Mesenchymal stem cell (in vitro differentiated cells and primary cell): ENCODE data around the gene RABEP2.

Experiments used
- DNase-seq: peaks from one replicate; pipeline ENCODE4 v3.0.0-alpha.2; 2013
- H2AFZ ChIP-seq: one replicate; pipeline ENCODE4 v1.6.1; 2013; ENCODE audit warnings: low read depth, mild to moderate bottlenecking, control low read depth, inconsistent platforms, low read length, moderate library complexity
- H2AK5ac ChIP-seq: 2 replicates; pipeline ENCODE4 v1.6.1; 2013; ENCODE audit warnings: low read length, moderate library complexity, mild to moderate bottlenecking, inconsistent platforms; ENCODE audit not compliant: severe bottlenecking
- H2BK120ac ChIP-seq: one replicate; pipeline ENCODE4 v1.6.1; 2013; ENCODE audit warnings: low read depth, mild to moderate bottlenecking, inconsistent platforms, low read length, moderate library complexity
- H2BK12ac ChIP-seq, 2 experiments: one replicate each; pipeline ENCODE4 v1.6.1; 2013; ENCODE audit warnings: inconsistent platforms in 2 of 2, low read length in 2 of 2, mild to moderate bottlenecking in 2 of 2, moderate library complexity in 2 of 2, control low read depth in 1 of 2
- H2BK15ac ChIP-seq: one replicate; pipeline ENCODE4 v1.6.1; 2013; ENCODE audit warnings: mild to moderate bottlenecking, low read depth, inconsistent platforms; ENCODE audit not compliant: poor library complexity, severe bottlenecking
- H2BK5ac ChIP-seq: 2 replicates; pipeline ENCODE4 v1.6.1; 2013; ENCODE audit warnings: low read depth, mild to moderate bottlenecking, low read length, control low read depth, inconsistent platforms; ENCODE audit not compliant: poor library complexity, severe bottlenecking
- H3K14ac ChIP-seq, 2 experiments: one replicate each; pipeline ENCODE4 v1.6.1; 2013; ENCODE audit warnings: inconsistent platforms in 2 of 2, low read length in 2 of 2, control low read depth in 1 of 2, mild to moderate bottlenecking in 1 of 2, moderate library complexity in 1 of 2
- H3K18ac ChIP-seq, 2 experiments: one replicate each; pipeline ENCODE4 v1.6.1; 2013; ENCODE audit warnings: inconsistent platforms in 2 of 2, low read length in 2 of 2, control low read depth in 1 of 2, low read depth in 1 of 2, mild to moderate bottlenecking in 1 of 2
- H3K23ac ChIP-seq, 2 experiments: one replicate each; pipeline ENCODE4 v1.6.1; 2013; ENCODE audit warnings: inconsistent platforms in 2 of 2, low read length in 2 of 2, mild to moderate bottlenecking in 2 of 2, moderate library complexity in 2 of 2, control low read depth in 1 of 2
- H3K27ac ChIP-seq: 2 replicates; pipeline ENCODE4 v1.5.1; 2013; ENCODE audit warnings: mild to moderate bottlenecking, moderate library complexity, low read length, control low read depth, inconsistent platforms; ENCODE audit not compliant: poor library complexity, severe bottlenecking
- H3K27me3 ChIP-seq, 2 experiments: 2 replicates each; pipeline versions ENCODE4 v1.6.1 to v1.7.0; 2013; ENCODE audit warnings: low read length in 2 of 2, mild to moderate bottlenecking in 2 of 2, moderate library complexity in 2 of 2, control low read depth in 1 of 2, inconsistent platforms in 1 of 2; ENCODE audit not compliant: control insufficient read depth in 1 of 2, insufficient read depth in 1 of 2
- H3K36me3 ChIP-seq, 2 experiments: 2 replicates each; pipeline versions ENCODE4 v1.6.1 to v1.7.0; 2013; ENCODE audit warnings: low read length in 2 of 2, control low read depth in 1 of 2, inconsistent platforms in 1 of 2, low read depth in 1 of 2, mild to moderate bottlenecking in 1 of 2; ENCODE audit not compliant: insufficient read depth in 2 of 2, control insufficient read depth in 1 of 2
- H3K4ac ChIP-seq, 2 experiments: one replicate each; pipeline ENCODE4 v1.6.1; 2013; ENCODE audit warnings: inconsistent platforms in 2 of 2, low read length in 2 of 2, mild to moderate bottlenecking in 2 of 2, moderate library complexity in 2 of 2, control low read depth in 1 of 2, low read depth in 1 of 2
- H3K4me1 ChIP-seq: 2 replicates; pipeline ENCODE4 v1.6.1; 2013; ENCODE audit warnings: low read depth, low read length, control low read depth; ENCODE audit not compliant: control insufficient read depth, insufficient read depth
- H3K4me2 ChIP-seq: 2 replicates; pipeline ENCODE4 v1.6.1; 2013; ENCODE audit warnings: low read length, mild to moderate bottlenecking, inconsistent platforms; ENCODE audit not compliant: poor library complexity, severe bottlenecking
- H3K4me3 ChIP-seq, 2 experiments: 2 replicates each; pipeline versions ENCODE4 v1.5.1 to v1.7.0; 2013; ENCODE audit warnings: low read length in 2 of 2, mild to moderate bottlenecking in 2 of 2, control low read depth in 1 of 2, low read depth in 1 of 2; ENCODE audit not compliant: insufficient read depth in 1 of 2
- H3K79me1 ChIP-seq: replicated peaks from 2 replicates; pipeline ENCODE4 v1.6.1; 2013; ENCODE audit warnings: mild to moderate bottlenecking, control low read depth, low read length, inconsistent platforms; ENCODE audit not compliant: poor library complexity, severe bottlenecking
- H3K9ac ChIP-seq: 2 replicates; pipeline ENCODE4 v1.7.0; 2013; ENCODE audit warnings: mild to moderate bottlenecking, low read length, moderate library complexity
- H3K9me3 ChIP-seq: 2 replicates; pipeline ENCODE4 v1.7.0; 2013; ENCODE audit warnings: mild to moderate bottlenecking, low read length; ENCODE audit not compliant: control insufficient read depth
- H4K8ac ChIP-seq: one replicate; pipeline ENCODE4 v1.6.1; 2013; ENCODE audit warnings: inconsistent platforms, mild to moderate bottlenecking, low read length, moderate library complexity
- H4K91ac ChIP-seq: one replicate; pipeline ENCODE4 v1.6.1; 2013; ENCODE audit warnings: mild to moderate bottlenecking, low read length, inconsistent platforms
- WGBS: methylation state at CpG from one replicate; pipeline ENCODE4 v1.1.7; 2013; ENCODE audit warnings: mixed read lengths; 5-methylcytosine and 5-hydroxymethylcytosine counted together

RABEP2 gene

GRCh38 chr16:28863929-28864793 lies 60.9 kb downstream of the RABEP2 start:
- Histone ChIP-seq H3K4me2 (peak overlapping the region; percentile 88), H3K4me1 (peaks cover 17% of the 10 kb centered on the region), H3K14ac (peak overlapping the region in 1 of 2 experiments; percentile 85), H4K8ac (peak overlapping the region; percentile 100), H3K36me3 (peaks cover 25 to 34% of the 10 kb centered on the region in 2 experiments), H3K4ac (peak overlapping the region; percentile 77 to 87), H2BK5ac (no peak overlapping the region), H3K27ac (peak overlapping the region; percentile 52), H2AFZ (peak overlapping the region; percentile 29), H2AK5ac (peak overlapping the region; percentile 48), H3K9ac (peak overlapping the region; percentile 98), H3K18ac (peak overlapping the region; percentile 71 to 95), H2BK120ac (peak overlapping the region; percentile 88), H2BK15ac (peak overlapping the region; percentile 38), H4K91ac (peak overlapping the region; percentile 80), H3K9me3 (no peaks in the 10 kb centered on the region), H3K4me3 (peak overlapping the region; percentile 91 to 98), H2BK12ac (peak overlapping the region in 1 of 2 experiments; percentile 68), H3K23ac (peak overlapping the region in 1 of 2 experiments; percentile 46), H3K79me1 (peaks cover 25% of the 10 kb centered on the region), H3K27me3 (no peaks in the 10 kb centered on the region)
- peak; percentile 63 for DNase-seq
- 4% methylated on average over 31 of the region's 42 CpGs for WGBS

- Histone ChIP-seq H2BK15ac (no peak overlapping the region), H3K27me3 (no peaks in the 10 kb centered on the region), H2AK5ac (no peak overlapping the region), H2BK12ac (no peak overlapping the region), H2AFZ (no peak overlapping the region), H3K36me3 (peaks cover 5 to 7% of the 10 kb centered on the region in 2 experiments), H3K79me1 (peaks cover 15% of the 10 kb centered on the region), H3K4me1 (peaks cover 9% of the 10 kb centered on the region), H2BK120ac (no peak overlapping the region), H2BK5ac (no peak overlapping the region), H3K9ac (no peak overlapping the region), H3K9me3 (no peaks in the 10 kb centered on the region), H4K91ac (no peak overlapping the region), H3K4me2 (no peak overlapping the region), H4K8ac (no peak overlapping the region), H3K4ac (no peak overlapping the region), H3K4me3 (no peak overlapping the region), H3K27ac (no peak overlapping the region), H3K23ac (no peak overlapping the region), H3K14ac (no peak overlapping the region), H3K18ac (no peak overlapping the region)
- 78% methylated on average over 4 of the region's 4 CpGs for WGBS
- DNase-seq = no peak
Observed at GRCh38 chr16:28859326-28859725, 65.7 kb downstream of the RABEP2 start.

- H3K23ac ChIP-seq = no peak overlapping the region
- WGBS = 95% methylated on average over 8 of the region's 8 CpGs
- DNase-seq = no peak
Observed at GRCh38 chr16:28858421-28858820, 66.6 kb downstream of the RABEP2 start.

More at GRCh38 chr16:28858421-28858820, 66.6 kb downstream of the RABEP2 start:
- no peak overlapping the region for H3K27ac ChIP-seq
- H3K27me3 ChIP-seq = no peaks in the 10 kb centered on the region
- H2AFZ ChIP-seq = no peak overlapping the region
- H2AK5ac ChIP-seq = no peak overlapping the region
- no peak overlapping the region for H3K4ac ChIP-seq
- no peak overlapping the region for H3K4me3 ChIP-seq
- H3K14ac ChIP-seq = no peak overlapping the region
- peaks cover 15% of the 10 kb centered on the region for H3K79me1 ChIP-seq
- peaks cover 9% of the 10 kb centered on the region for H3K4me1 ChIP-seq
- no peak overlapping the region for H2BK12ac ChIP-seq
- H4K91ac ChIP-seq = no peak overlapping the region
- H2BK120ac ChIP-seq = no peak overlapping the region
- no peak overlapping the region for H3K18ac ChIP-seq
- H3K4me2 ChIP-seq = no peak overlapping the region
- no peak overlapping the region for H4K8ac ChIP-seq
- H2BK5ac ChIP-seq = no peak overlapping the region
- no peak overlapping the region for H3K9ac ChIP-seq
- no peaks in the 10 kb centered on the region for H3K9me3 ChIP-seq
- H3K36me3 ChIP-seq = peaks cover 5 to 7% of the 10 kb centered on the region in 2 experiments
- no peak overlapping the region for H2BK15ac ChIP-seq
